CD8-positive, alpha-beta memory T cell (primary cell): ENCODE measurements around the gene PPFIA4. TPM values are rescaled to one million over a fixed set of nuclear protein-coding genes. Genes with fewer than 3 reads are reported as not detected.

Source experiments
- polyA plus RNA-seq: library from polyadenylated mRNA; unstranded; fragments of 300-500 nt; fragmentation: Illumina TruSeq; gene quantifications from one replicate; pipeline ENCODE4 v1.2.3, GENCODE V29; 2021
- total RNA-seq, 2 experiments: library from RNA; stranded (reverse); gene quantifications; one replicate each; pipeline ENCODE4 v1.2.3, GENCODE V29; 2021

The PPFIA4 gene
- total and polyA plus RNA-seq, 3 experiments from 2014 or later = 1.2 to 1.5 TPM; not detected in 1

Other genes starting within 250 kb of the PPFIA4 start
- 10 to 100 TPM; 18.6 to 22.7 TPM for gene KDM5B, start 218.1 kb upstream of the PPFIA4 start, total RNA-seq
- 14.2 TPM for gene KDM5B, start 218.1 kb upstream of the PPFIA4 start, polyA plus RNA-seq
- gene PCAT6, start 215.5 kb upstream of the PPFIA4 start, total RNA-seq = under 1 TPM in 1 of 2 experiments, not detected in 1; 0.51 TPM
- gene PCAT6, start 215.5 kb upstream of the PPFIA4 start, polyA plus RNA-seq = 0.56 TPM
- gene RABIF, start 137.3 kb upstream of the PPFIA4 start, total RNA-seq = 10 to 100 TPM; 13.9 to 14.0 TPM
- gene RABIF, start 137.3 kb upstream of the PPFIA4 start, polyA plus RNA-seq = 22.2 TPM
- 10 to 100 TPM; 40.2 to 40.9 TPM for gene KLHL12, start 99.3 kb upstream of the PPFIA4 start, total RNA-seq
- 21.2 TPM for gene KLHL12, start 99.3 kb upstream of the PPFIA4 start, polyA plus RNA-seq
- gene ADIPOR1, start 68.2 kb upstream of the PPFIA4 start, total RNA-seq = 10 to 100 TPM; 91.0 to 95.4 TPM
- gene ADIPOR1, start 68.2 kb upstream of the PPFIA4 start, polyA plus RNA-seq = 104 TPM
- gene CYB5R1, start 59.2 kb upstream of the PPFIA4 start, total RNA-seq = 10 to 100 TPM; 23.9 to 26.0 TPM
- gene CYB5R1, start 59.2 kb upstream of the PPFIA4 start, polyA plus RNA-seq = 52.7 TPM
- gene TMEM183A, start 19.1 kb upstream of the PPFIA4 start, total RNA-seq = 10 to 100 TPM; 76.9 to 77.2 TPM
- gene TMEM183A, start 19.1 kb upstream of the PPFIA4 start, polyA plus RNA-seq = 55.4 TPM
- not detected for gene MYOG, start 59.5 kb downstream of the PPFIA4 start, total RNA-seq
- not detected for gene MYOG, start 59.5 kb downstream of the PPFIA4 start, polyA plus RNA-seq
- gene ADORA1, start 101.2 kb downstream of the PPFIA4 start, total RNA-seq = not detected
- gene ADORA1, start 101.2 kb downstream of the PPFIA4 start, polyA plus RNA-seq = not detected
- not detected for gene MYBPH, start 149.3 kb downstream of the PPFIA4 start, total RNA-seq
- gene MYBPH, start 149.3 kb downstream of the PPFIA4 start, polyA plus RNA-seq = not detected
- gene CHI3L1, start 160.2 kb downstream of the PPFIA4 start, total RNA-seq = not detected
- gene CHI3L1, start 160.2 kb downstream of the PPFIA4 start, polyA plus RNA-seq = not detected
- under 1 TPM in 1 of 2 experiments, not detected in 1; 0.07 TPM for gene CHIT1, start 203.2 kb downstream of the PPFIA4 start, total RNA-seq
- gene CHIT1, start 203.2 kb downstream of the PPFIA4 start, polyA plus RNA-seq = not detected